Sigmoid colon (tissue), 7 donors: ENCODE results near the gene IL31RA. TPM values are rescaled to one million over a fixed set of nuclear protein-coding genes. Genes with fewer than 3 reads are reported as not detected.

ENCODE experiments used
- DNase-seq: peaks from one replicate; pipeline ENCODE4 v3.0.0-alpha.2; 2019
- H3K27ac ChIP-seq, 4 donors: fragments of 200-600 bp; sonication (generic); one replicate each; pipeline ENCODE4 v1.5.1; 2016 to 2019; ENCODE audit warnings: mild to moderate bottlenecking in 1 of 4
- H3K27me3 ChIP-seq, 3 donors: fragments of 200-600 bp; sonication (generic); one replicate each; pipeline ENCODE4 v1.5.1; 2019; ENCODE audit warnings: mild to moderate bottlenecking in 1 of 3
- H3K36me3 ChIP-seq, 4 donors: fragments of 200-600 bp; sonication (generic); one replicate each; pipeline ENCODE4 v1.5.1; 2016 to 2019
- H3K4me1 ChIP-seq, 4 donors: fragments of 200-600 bp; sonication (generic); one replicate each; pipeline ENCODE4 v1.5.1; 2017 to 2019
- H3K4me3 ChIP-seq, 4 donors: fragments of 200-600 bp; sonication (generic); one replicate each; pipeline ENCODE4 v1.5.1; 2017 to 2019; ENCODE audit warnings: mild to moderate bottlenecking in 2 of 4, moderate library complexity in 1 of 4
- H3K9me3 ChIP-seq, 4 donors: fragments of 200-600 bp in 3 of 4; sonication (generic) in 3 of 4; one replicate each; pipeline versions ENCODE4 v1.5.1 to v1.6.1; 2013 to 2019
- CTCF ChIP-seq, 4 experiments: fragments of 450-650 bp in 3 of 4; fragments of 200-600 bp in 1 of 4; IDR thresholded peaks; one replicate each; pipeline ENCODE4 v1.5.1; 2016 to 2019; ENCODE audit warnings: antibody characterized with exemption in 4 of 4, mild to moderate bottlenecking in 3 of 4, moderate library complexity in 2 of 4
- EP300 ChIP-seq, 4 donors: sonication (generic); formaldehyde crosslinking; IDR thresholded peaks; one replicate each; pipeline ENCODE4 v1.6.1; 2017; ENCODE audit warnings: antibody characterized with exemption in 4 of 4
- POLR2A ChIP-seq, 2 donors: fragments of 450-650 bp; IDR thresholded peaks; one replicate each; pipeline ENCODE4 v1.6.1; 2016; ENCODE audit warnings: antibody characterized with exemption in 2 of 2, mild to moderate bottlenecking in 2 of 2, moderate library complexity in 2 of 2
- POLR2AphosphoS5 ChIP-seq, 4 donors: sonication (generic); formaldehyde crosslinking; IDR thresholded peaks; one replicate each; pipeline ENCODE4 v1.6.1; 2017; ENCODE audit warnings: antibody characterized with exemption in 4 of 4
- WGBS, 2 donors: extraction: QIAGEN DNeasy Blood & Tissue Kit; methylation state at CpG; one replicate each; pipeline ENCODE4 v1.1.7; 2013; 5-methylcytosine and 5-hydroxymethylcytosine counted together
- intact Hi-C: fragments of 100-400 bp; cut with DNase I; formaldehyde crosslinking; loops from one replicate; pipeline ENCODE4 v1.15.1; 2023
- polyA plus RNA-seq, 3 donors: library from polyadenylated mRNA; stranded (reverse); fragments of 200-250 nt; gene quantifications; one replicate each; pipeline ENCODE4 v1.2.3, GENCODE V29; 2013
- total RNA-seq, 4 donors: library from RNA; depleted of rRNA; stranded (reverse); fragments of >200 nt; gene quantifications; one replicate each; pipeline ENCODE4 v1.1.0, GENCODE V29; 2016
- donor health status: healthy with polysubstance abuse.
- donor health status: Bipolar disorder and iron deficiency.
- donor health status: healthy.

IL31RA gene
- total and polyA plus RNA-seq, 7 donors: 0.09 to 3.3 (median 1.5) TPM; not detected in 3

- Histone ChIP-seq H3K27me3 (no peaks in the 10 kb centered on the region), H3K9me3 (no peaks in the 10 kb centered on the region), H3K36me3 (no peaks in the 10 kb centered on the region), H3K4me1 (no peaks in the 10 kb centered on the region), H3K27ac (no peak overlapping the region), H3K4me3 (no peak overlapping the region)
- WGBS, 2 donors: 83 to 88% methylated on average over 1 of the region's 1 CpG
- DNase-seq: no peak
- intact Hi-C loops: no loop called here
- TF ChIP-seq POLR2AphosphoS5 (IDR thresholded peaks at IDR 0.05): no peak
Measured at GRCh38 chr5:55900068-55900467, 48.9 kb downstream of the IL31RA start.

- Histone ChIP-seq H3K27me3 (no peaks in the 10 kb centered on the region), H3K9me3 (no peaks in the 10 kb centered on the region), H3K4me1 (no peaks in the 10 kb centered on the region), H3K4me3 (no peak overlapping the region), H3K27ac (no peak overlapping the region), H3K36me3 (no peaks in the 10 kb centered on the region)
- TF ChIP-seq EP300 (IDR thresholded peaks at IDR 0.05) (no peak), POLR2AphosphoS5 (IDR thresholded peaks at IDR 0.05) (no peak), CTCF (IDR thresholded peaks at IDR 0.05) (no peak), POLR2A (IDR thresholded peaks at IDR 0.05) (no peak)
- intact Hi-C loops: no loop called here
- no peak for DNase-seq
Measured at GRCh38 chr5:55900776-55901175, 49.6 kb downstream of the IL31RA start.

GRCh38 chr5:55902696-55903095 lies 51.5 kb downstream of the IL31RA start:
- intact Hi-C loops: no loop called here
- Histone ChIP-seq H3K36me3 (no peaks in the 10 kb centered on the region), H3K27me3 (no peaks in the 10 kb centered on the region), H3K4me3 (no peak overlapping the region), H3K9me3 (no peaks in the 10 kb centered on the region), H3K4me1 (no peaks in the 10 kb centered on the region), H3K27ac (no peak overlapping the region)
- WGBS, 2 donors: 84 to 93% methylated on average over 5 of the region's 5 CpGs
- DNase-seq: no peak
- no peak for TF ChIP-seq POLR2A (IDR thresholded peaks at IDR 0.05)
- TF ChIP-seq EP300 (IDR thresholded peaks at IDR 0.05): no peak
- TF ChIP-seq CTCF (IDR thresholded peaks at IDR 0.05): no peak
- TF ChIP-seq POLR2AphosphoS5 (IDR thresholded peaks at IDR 0.05): no peak

GRCh38 chr5:55903121-55903701 lies 52.1 kb downstream of the IL31RA start:
- no peak for TF ChIP-seq POLR2A (IDR thresholded peaks at IDR 0.05)
- TF ChIP-seq CTCF (IDR thresholded peaks at IDR 0.05): no peak
- TF ChIP-seq EP300 (IDR thresholded peaks at IDR 0.05): no peak
- TF ChIP-seq POLR2AphosphoS5 (IDR thresholded peaks at IDR 0.05): no peak
- Histone ChIP-seq H3K9me3 (no peaks in the 10 kb centered on the region), H3K27ac (no peak overlapping the region), H3K4me1 (no peaks in the 10 kb centered on the region), H3K36me3 (no peaks in the 10 kb centered on the region), H3K4me3 (no peak overlapping the region), H3K27me3 (no peaks in the 10 kb centered on the region)
- WGBS, 2 donors: 66 to 82% methylated on average over 19 of the region's 19 CpGs
- intact Hi-C loops: no loop called here
- no peak for DNase-seq

- no peak overlapping the region for H3K4me3 ChIP-seq
- WGBS, 2 donors: 93 to 94% methylated on average over 3 of the region's 3 CpGs
- no peaks in the 10 kb centered on the region for H3K36me3 ChIP-seq
- TF ChIP-seq POLR2A (IDR thresholded peaks at IDR 0.05) (no peak), EP300 (IDR thresholded peaks at IDR 0.05) (no peak), POLR2AphosphoS5 (IDR thresholded peaks at IDR 0.05) (no peak), CTCF (IDR thresholded peaks at IDR 0.05) (no peak)
- DNase-seq: no peak
- intact Hi-C loops: no loop called here
- H3K4me1 ChIP-seq: no peaks in the 10 kb centered on the region
- H3K9me3 ChIP-seq: no peaks in the 10 kb centered on the region
- no peak overlapping the region for H3K27ac ChIP-seq
- H3K27me3 ChIP-seq: no peaks in the 10 kb centered on the region
Measured at GRCh38 chr5:55904152-55904551, 53.0 kb downstream of the IL31RA start.
